Measurements from ENCODE around the gene CC2D1A. TPM values are rescaled to one million over a fixed set of nuclear protein-coding genes. Genes with fewer than 3 reads are reported as not detected.

CC2D1A gene
- total and polyA plus RNA-seq, 4 donors, result 7.4 to 12.0 (median 9.9) TPM

- 64% methylated on average over 22 of the region's 22 CpGs for WGBS
- Histone ChIP-seq H3K4me1 (ENCODE audit: control insufficient read depth in 4 of 4, insufficient read depth in 4 of 4, low read length in 3 of 4) (no peaks in the 10 kb centered on the region), H3K27me3 (ENCODE audit: control insufficient read depth in 4 of 4, insufficient read depth in 4 of 4, low read length in 3 of 4) (peaks cover 0 to 5% (median 2%) of the 10 kb centered on the region in 4 donors), H3K9me3 (ENCODE audit: control insufficient read depth in 4 of 4, low read length in 3 of 4) (no peaks in the 10 kb centered on the region), H3K27ac (ENCODE audit: low read depth in 1 of 2, low read length in 2 of 2) (no peak overlapping the region), H3K4me3 (ENCODE audit: low read depth in 1 of 3, low read length in 3 of 3) (no peak overlapping the region), H3K9ac (ENCODE audit: low read depth in 1 of 2, low read length in 2 of 2) (no peak overlapping the region), H3K36me3 (ENCODE audit: control insufficient read depth in 4 of 4, insufficient read depth in 3 of 4, low read depth in 1 of 4, low read length in 3 of 4) (peaks cover 0 to 2% (median 0%) of the 10 kb centered on the region in 4 donors)
- no peak for DNase-seq (ENCODE audit: low spot score)
- no peak for TF ChIP-seq HNF4G (IDR thresholded peaks at IDR 0.05)
- no peak for TF ChIP-seq NR2F2 (IDR thresholded peaks at IDR 0.05)
- TF ChIP-seq, protein P1, sequence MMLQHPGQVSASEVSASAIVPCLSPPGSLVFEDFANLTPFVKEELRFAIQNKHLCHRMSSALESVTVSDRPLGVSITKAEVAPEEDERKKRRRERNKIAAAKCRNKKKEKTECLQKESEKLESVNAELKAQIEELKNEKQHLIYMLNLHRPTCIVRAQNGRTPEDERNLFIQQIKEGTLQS (IDR thresholded peaks at IDR 0.05), result no peak
- TF ChIP-seq EGR1 (IDR thresholded peaks at IDR 0.05; ENCODE audit: low read depth in 2 of 2), result no peak
- no peak for TF ChIP-seq REST (IDR thresholded peaks at IDR 0.05)
- no peak for TF ChIP-seq FOXA2 (IDR thresholded peaks at IDR 0.05)
- TF ChIP-seq FOXA1 (IDR thresholded peaks at IDR 0.05), result no peak
- TF ChIP-seq, protein P2, sequence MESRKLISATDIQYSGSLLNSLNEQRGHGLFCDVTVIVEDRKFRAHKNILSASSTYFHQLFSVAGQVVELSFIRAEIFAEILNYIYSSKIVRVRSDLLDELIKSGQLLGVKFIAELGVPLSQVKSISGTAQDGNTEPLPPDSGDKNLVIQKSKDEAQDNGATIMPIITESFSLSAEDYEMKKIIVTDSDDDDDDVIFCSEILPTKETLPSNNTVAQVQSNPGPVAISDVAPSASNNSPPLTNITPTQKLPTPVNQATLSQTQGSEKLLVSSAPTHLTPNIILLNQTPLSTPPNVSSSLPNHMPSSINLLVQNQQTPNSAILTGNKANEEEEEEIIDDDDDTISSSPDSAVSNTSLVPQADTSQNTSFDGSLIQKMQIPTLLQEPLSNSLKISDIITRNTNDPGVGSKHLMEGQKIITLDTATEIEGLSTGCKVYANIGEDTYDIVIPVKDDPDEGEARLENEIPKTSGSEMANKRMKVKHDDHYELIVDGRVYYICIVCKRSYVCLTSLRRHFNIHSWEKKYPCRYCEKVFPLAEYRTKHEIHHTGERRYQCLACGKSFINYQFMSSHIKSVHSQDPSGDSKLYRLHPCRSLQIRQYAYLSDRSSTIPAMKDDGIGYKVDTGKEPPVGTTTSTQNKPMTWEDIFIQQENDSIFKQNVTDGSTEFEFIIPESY (IDR thresholded peaks at IDR 0.05), result no peak
- TF ChIP-seq JUND (IDR thresholded peaks at IDR 0.05), result no peak
- no peak for TF ChIP-seq RXRA (IDR thresholded peaks at IDR 0.05)
Observed at GRCh38 chr19:13935765-13936510, 29.9 kb downstream of the CC2D1A start.

- no peaks in the 10 kb centered on the region for H3K9me3 ChIP-seq (ENCODE audit: control insufficient read depth in 4 of 4, low read length in 3 of 4)
- no peaks in the 10 kb centered on the region for H3K36me3 ChIP-seq (ENCODE audit: control insufficient read depth in 4 of 4, insufficient read depth in 3 of 4, low read depth in 1 of 4, low read length in 3 of 4)
- no peak for DNase-seq (ENCODE audit: low spot score)
- no peak overlapping the region for H3K9ac ChIP-seq (ENCODE audit: low read depth in 1 of 2, low read length in 2 of 2)
- no peak overlapping the region for H3K4me3 ChIP-seq (ENCODE audit: low read depth in 1 of 3, low read length in 3 of 3)
- no peak overlapping the region for H3K27ac ChIP-seq (ENCODE audit: low read depth in 1 of 2, low read length in 2 of 2)
- peaks cover 0 to 5% (median 2%) of the 10 kb centered on the region in 4 donors for H3K27me3 ChIP-seq (ENCODE audit: control insufficient read depth in 4 of 4, insufficient read depth in 4 of 4, low read length in 3 of 4)
- no peaks in the 10 kb centered on the region for H3K4me1 ChIP-seq (ENCODE audit: control insufficient read depth in 4 of 4, insufficient read depth in 4 of 4, low read length in 3 of 4)
- 18% methylated on average over 29 of the region's 29 CpGs for WGBS
- TF ChIP-seq MAX (IDR thresholded peaks at IDR 0.05) (no peak), RAD21 (IDR thresholded peaks at IDR 0.05) (no peak), SP1 (IDR thresholded peaks at IDR 0.05) (no peak), GABPA (IDR thresholded peaks at IDR 0.05 in 1 of 2, conservative IDR thresholded peaks at IDR 0.05 in 1 of 2) (no peak), JUND (IDR thresholded peaks at IDR 0.05) (no peak), YY1 (IDR thresholded peaks at IDR 0.05) (no peak), RXRA (IDR thresholded peaks at IDR 0.05) (no peak), HNF4A (conservative IDR thresholded peaks at IDR 0.05) (no peak), NR2F2 (IDR thresholded peaks at IDR 0.05) (no peak), REST (IDR thresholded peaks at IDR 0.05) (no peak), FOXA1 (IDR thresholded peaks at IDR 0.05) (no peak), TAF1 (conservative IDR thresholded peaks at IDR 0.05) (no peak), FOXA2 (IDR thresholded peaks at IDR 0.05) (no peak), HNF4G (IDR thresholded peaks at IDR 0.05) (no peak), EGR1 (IDR thresholded peaks at IDR 0.05; ENCODE audit: low read depth in 2 of 2) (no peak)
- TF ChIP-seq, protein P1 (IDR thresholded peaks at IDR 0.05), result no peak
- TF ChIP-seq, protein P2 (IDR thresholded peaks at IDR 0.05), result no peak
Observed at GRCh38 chr19:13937479-13938300, 31.7 kb downstream of the CC2D1A start.

All from liver (tissue), 9 donors.